ENCODE data around the gene EFTUD2.
"Not testable (repeated sequence)": the region's sequence is repeated elsewhere in the genome, so short reads cannot be mapped to it uniquely, and the experiment has no call there.

Gene EFTUD2

GRCh38 chr17:44848961-44849489 is 50.2 kb downstream of the EFTUD2 start:
- no peak for DNase-seq (ENCODE audit: low read depth in 2 of 2)

- DNase-seq (ENCODE audit: low read depth in 2 of 2) = no peak
Measured at GRCh38 chr17:44848257-44848795, 50.9 kb downstream of the EFTUD2 start.

- no peak for DNase-seq (ENCODE audit: low read depth in 2 of 2)
Measured at GRCh38 chr17:44847586-44847985, 51.7 kb downstream of the EFTUD2 start, which contains the start of gene HIGD1B. Gene HIGD1B, plus strand, starts transcription at chr17:44847883. Its CDS starts 270 bp downstream, at chr17:44848153.

GRCh38 chr17:44846206-44846605 is 53.0 kb downstream of the EFTUD2 start:
- no peak for DNase-seq (ENCODE audit: low read depth in 2 of 2)

- no peak for DNase-seq (ENCODE audit: low read depth in 2 of 2)
Measured at GRCh38 chr17:44844390-44844830, 54.8 kb downstream of the EFTUD2 start.

GRCh38 chr17:44842748-44843147 is 56.5 kb downstream of the EFTUD2 start:
- no peak for DNase-seq (ENCODE audit: low read depth in 2 of 2)

- DNase-seq (ENCODE audit: low read depth in 2 of 2) = no peak
Measured at GRCh38 chr17:44840936-44841335, 58.3 kb downstream of the EFTUD2 start.

GRCh38 chr17:44840274-44840673 is 59.0 kb downstream of the EFTUD2 start:
- DNase-seq (ENCODE audit: low read depth in 2 of 2) = no peak

- no peak for DNase-seq (ENCODE audit: low read depth in 2 of 2)
Measured at GRCh38 chr17:44837196-44837595, 62.0 kb downstream of the EFTUD2 start.

- no peak for DNase-seq (ENCODE audit: low read depth in 2 of 2)
Measured at GRCh38 chr17:44832805-44833204, 66.4 kb downstream of the EFTUD2 start.

GRCh38 chr17:44831371-44831770 is 67.9 kb downstream of the EFTUD2 start:
- no peak for DNase-seq (ENCODE audit: low read depth in 2 of 2)

GRCh38 chr17:44830359-44831288 is 68.6 kb downstream of the EFTUD2 start:
- no peak for DNase-seq (ENCODE audit: low read depth in 2 of 2)

GRCh38 chr17:44829523-44830358 is 69.5 kb downstream of the EFTUD2 start, which contains the start of gene GJC1:
Gene GJC1, minus strand, starts transcription at chr17:44830287. Its CDS starts 24,470 bp downstream, at chr17:44805817.
- DNase-seq (ENCODE audit: low read depth in 2 of 2) = no peak

- DNase-seq (ENCODE audit: low read depth in 2 of 2) = no peak
Measured at GRCh38 chr17:44828919-44829522, 70.2 kb downstream of the EFTUD2 start.

- no peak for DNase-seq (ENCODE audit: low read depth in 2 of 2)
Measured at GRCh38 chr17:44827863-44828262, 71.4 kb downstream of the EFTUD2 start.

GRCh38 chr17:44826123-44826790 is 73.0 kb downstream of the EFTUD2 start:
- no peak for DNase-seq (ENCODE audit: low read depth in 2 of 2)

GRCh38 chr17:44825236-44825635 is 74.0 kb downstream of the EFTUD2 start:
- not testable (repeated sequence) for DNase-seq (ENCODE audit: low read depth in 2 of 2)

GRCh38 chr17:44820631-44821212 is 78.5 kb downstream of the EFTUD2 start:
- peak; percentile 83 to 84 for DNase-seq (ENCODE audit: low read depth in 2 of 2)

GRCh38 chr17:44818508-44818907 is 80.7 kb downstream of the EFTUD2 start:
- not testable (repeated sequence) for DNase-seq (ENCODE audit: low read depth in 2 of 2)

GRCh38 chr17:44812263-44812662 is 87.0 kb downstream of the EFTUD2 start:
- DNase-seq (ENCODE audit: low read depth in 2 of 2) = no peak
